HCT116 (cell line): ENCODE data around the gene EPHA1. TPM values are rescaled to one million over a fixed set of nuclear protein-coding genes. Genes with fewer than 3 reads are reported as not detected.

Experiments used
- ATAC-seq: fragments of 200-7000 bp; cut with Tn5 transposase; 2 replicates; pipeline ENCODE4 v1.9.1; 2020; ENCODE audit warnings: mild to moderate bottlenecking, moderate library complexity
- BruUV-seq: library from RNA; stranded (reverse); fragments of 400-500 nt; replicated peaks from 2 replicates; lab custom pipeline; 2021; lab: Mats Ljungman, UMichigan
- CTCF ChIA-PET: fragments of 300-600 bp; sonication (Branson Sonifier 250); formaldehyde crosslinking; loops from one replicate; lab custom pipeline; 2021; ENCODE audit warnings: antibody characterized with exemption; lab: Charles Lee
- POLR2A ChIA-PET: fragments of 300-600, 350-600 bp; sonication (Branson Sonifier 250); formaldehyde crosslinking; loops from one replicate; lab custom pipeline; 2021; ENCODE audit warnings: antibody characterized with exemption; lab: Charles Lee
- RAD21 ChIA-PET, 2 experiments: fragments of 300-600 bp; sonication (Branson Sonifier 250); formaldehyde crosslinking; loops; one replicate each; lab custom pipeline; 2023; ENCODE audit warnings: low total read pairs in 2 of 2; ENCODE audit not compliant: uncharacterized antibody in 2 of 2, unreplicated experiment in 2 of 2, low non-redundant PET in 1 of 2; lab: Charles Lee
- DNase-seq: peaks from one replicate; pipeline ENCODE4 v3.0.0-alpha.2; 2010; ENCODE audit warnings: low read depth, low spot score
- H2AFZ ChIP-seq: fragments of 200-600 bp; shearing (Covaris generic), sonication (generic); 2 replicates; pipeline ENCODE4 v1.6.1; 2017; ENCODE audit warnings: low read depth, mixed run types, mixed read lengths, antibody characterized with exemption, low read length; ENCODE audit not compliant: poor library complexity, severe bottlenecking
- H3K27ac ChIP-seq: 2 replicates; pipeline ENCODE4 v1.5.1; 2012; ENCODE audit warnings: low read depth, low read length
- H3K27me3 ChIP-seq: fragments of 200-600 bp; sonication (generic); 2 replicates; pipeline ENCODE4 v1.6.1; 2016; ENCODE audit warnings: mixed run types, low read length, mixed read lengths; ENCODE audit not compliant: insufficient read depth
- H3K36me3 ChIP-seq, 2 experiments: fragments of 200-500 bp in 1 of 2; fragments of 200-600 bp in 1 of 2; sonication (Bioruptor generic) in 1 of 2; sonication (generic) in 1 of 2; 2 replicates each; pipeline versions ENCODE4 v1.5.1 to v1.6.1; 2014 to 2016; ENCODE audit warnings: low read length in 2 of 2, inconsistent platforms in 1 of 2, mixed read lengths in 1 of 2, mixed run types in 1 of 2; ENCODE audit not compliant: insufficient read depth in 2 of 2, control insufficient read depth in 1 of 2
- H3K4me1 ChIP-seq, 2 experiments: fragments of 200-600 bp in 1 of 2; sonication (generic) in 1 of 2; 2 replicates each; pipeline versions ENCODE4 v1.5.1 to v1.6.1; 2012 to 2017; ENCODE audit warnings: low read length in 2 of 2, inconsistent platforms in 1 of 2, mild to moderate bottlenecking in 1 of 2, mixed read lengths in 1 of 2, mixed run types in 1 of 2, moderate library complexity in 1 of 2; ENCODE audit not compliant: insufficient read depth in 2 of 2, control insufficient read depth in 1 of 2
- H3K4me2 ChIP-seq: fragments of 200-600 bp; sonication (generic); 2 replicates; pipeline ENCODE4 v1.6.1; 2017; ENCODE audit warnings: mixed run types, low read length, mixed read lengths
- H3K4me3 ChIP-seq, 2 experiments: fragments of 200-600 bp in 1 of 2; sonication (generic) in 1 of 2; replicated peaks in 1 of 2; 2 replicates each; pipeline ENCODE4 v1.5.1; 2011 to 2016; ENCODE audit warnings: low read length in 2 of 2, control low read depth in 1 of 2, low read depth in 1 of 2, mild to moderate bottlenecking in 1 of 2, mixed read lengths in 1 of 2, mixed run types in 1 of 2
- H3K79me2 ChIP-seq: fragments of 200-600 bp; sonication (generic); 2 replicates; pipeline ENCODE4 v1.6.1; 2017; ENCODE audit warnings: mild to moderate bottlenecking, mixed run types, low read length, moderate library complexity, mixed read lengths; ENCODE audit not compliant: insufficient read depth
- H3K9ac ChIP-seq: fragments of 200-600 bp; sonication (generic); 2 replicates; pipeline ENCODE4 v1.6.1; 2016; ENCODE audit warnings: low read length, mixed read lengths
- H3K9me2 ChIP-seq: fragments of 200-600 bp; sonication (generic), shearing (Covaris generic); 2 replicates; pipeline ENCODE4 v1.6.1; 2017; ENCODE audit warnings: mixed run types, mild to moderate bottlenecking, moderate library complexity; ENCODE audit not compliant: insufficient read depth
- H3K9me3 ChIP-seq, 2 experiments: fragments of 200-500 bp in 1 of 2; fragments of 200-600 bp in 1 of 2; sonication (Bioruptor generic) in 1 of 2; sonication (generic) in 1 of 2; 2 replicates each; pipeline ENCODE4 v1.6.1; 2014 to 2017; ENCODE audit warnings: low read length in 2 of 2, mixed read lengths in 2 of 2, inconsistent platforms in 1 of 2, low read depth in 1 of 2, mild to moderate bottlenecking in 1 of 2, mixed run types in 1 of 2, moderate library complexity in 1 of 2; ENCODE audit not compliant: control insufficient read depth in 1 of 2, insufficient read depth in 1 of 2
- H4K20me1 ChIP-seq: fragments of 200-600 bp; sonication (generic), shearing (Covaris generic); 2 replicates; pipeline ENCODE4 v1.6.1; 2017; ENCODE audit warnings: mixed run types, mild to moderate bottlenecking, moderate library complexity; ENCODE audit not compliant: insufficient read depth
- CBX3 ChIP-seq: IDR thresholded peaks from 2 replicates; pipeline ENCODE4 v1.6.1; 2012; ENCODE audit warnings: low read depth
- CTCF ChIP-seq, 3 experiments: fragments of 200-600 bp in 1 of 3; sonication (generic) in 1 of 3; IDR thresholded peaks in 2 of 3; conservative IDR thresholded peaks in 1 of 3; 2 replicates each; pipeline ENCODE4 v1.5.1; 2012 to 2017; ENCODE audit warnings: low read depth in 2 of 3, low read length in 2 of 3, antibody characterized with exemption in 1 of 3, borderline replicate concordance in 1 of 3, control low read depth in 1 of 3, mild to moderate bottlenecking in 1 of 3, mixed read lengths in 1 of 3, mixed run types in 1 of 3, moderate library complexity in 1 of 3; ENCODE audit not compliant: insufficient read depth in 1 of 3
- RAD21 ChIP-seq: IDR thresholded peaks from 2 replicates; pipeline ENCODE4 v1.6.1; 2012; ENCODE audit warnings: low read depth, mild to moderate bottlenecking
- YY1 ChIP-seq: IDR thresholded peaks from 2 replicates; pipeline ENCODE4 v1.6.1; 2011; ENCODE audit warnings: low read length, low read depth, moderate library complexity, mild to moderate bottlenecking; ENCODE audit not compliant: insufficient replicate concordance; ENCODE audit errors: extremely low read depth
- intact Hi-C: fragments of 100-400 bp; cut with micrococcal nuclease; formaldehyde crosslinking; loops from 2 replicates; pipeline ENCODE4 v1.10.0; 2022
- total RNA-seq: library from RNA; stranded (reverse); gene quantifications from one replicate; pipeline ENCODE4 v1.2.1, GENCODE V29; 2021; ENCODE audit not compliant: unreplicated experiment

The EPHA1 gene
- total RNA-seq, 1 experiment from 2014 or later: 29.9 TPM

- H4K20me1 ChIP-seq: no peaks in the 10 kb centered on the region
- peak; percentile 53 to 80 (median 75) for TF ChIP-seq CTCF (IDR thresholded peaks at IDR 0.05 in 2 of 3, conservative IDR thresholded peaks at IDR 0.05 in 1 of 3; ENCODE audit: borderline replicate concordance in 1 of 3, insufficient read depth in 1 of 3, low read depth in 2 of 3, low read length in 2 of 3)
- peak; percentile 81 for TF ChIP-seq RAD21
- 0 out of 2 replicates have a peak, but pooled peaks have one; percentile 36 for TF ChIP-seq CBX3
- no peak for TF ChIP-seq YY1
- H3K4me2 ChIP-seq: no peak overlapping the region
- H3K4me1 ChIP-seq: no peaks in the 10 kb centered on the region
- intact Hi-C loops: no loop called here
- DNase-seq: peak; percentile 48
- peak; percentile 75 for ATAC-seq
- H3K9me2 ChIP-seq: no peaks in the 10 kb centered on the region
- no peaks in the 10 kb centered on the region for H3K9me3 ChIP-seq
- RAD21 ChIA-PET: interaction anchor here in 1 of 2 experiments (0.6 kb wide), 1 partner anchor 79 kb away, joined by 5 read pairs; no protein-coding TSS in a partner anchor
- BruUV-seq: no TSS peak
- no peak overlapping the region for H3K4me3 ChIP-seq
- no peaks in the 10 kb centered on the region for H3K36me3 ChIP-seq
- no peaks in the 10 kb centered on the region for H3K27me3 ChIP-seq
- H3K79me2 ChIP-seq: no peaks in the 10 kb centered on the region
- H3K27ac ChIP-seq: no peak overlapping the region
- POLR2A ChIA-PET: interaction anchor here (1.6 kb wide), 1 partner anchor 9 kb away, joined by 3 read pairs; no protein-coding TSS in a partner anchor
- CTCF ChIA-PET: interaction anchor here (1.0 to 1.2 kb wide), 2 partner anchors 82 to 176 kb away, joined by 3 read pairs; no protein-coding TSS in a partner anchor
- peak overlapping the region; percentile 98 for H2AFZ ChIP-seq
- no peak overlapping the region for H3K9ac ChIP-seq
Measured at GRCh38 chr7:143416565-143417149, 8.0 kb upstream of the EPHA1 start.
